ENCODE data around the gene TXNL4A. TPM values are rescaled to one million over a fixed set of nuclear protein-coding genes. Genes with fewer than 3 reads are reported as not detected.

TXNL4A gene
- total and polyA plus RNA-seq, 4 donors, result 18.0 to 86.2 (median 32.8) TPM

DNA sequence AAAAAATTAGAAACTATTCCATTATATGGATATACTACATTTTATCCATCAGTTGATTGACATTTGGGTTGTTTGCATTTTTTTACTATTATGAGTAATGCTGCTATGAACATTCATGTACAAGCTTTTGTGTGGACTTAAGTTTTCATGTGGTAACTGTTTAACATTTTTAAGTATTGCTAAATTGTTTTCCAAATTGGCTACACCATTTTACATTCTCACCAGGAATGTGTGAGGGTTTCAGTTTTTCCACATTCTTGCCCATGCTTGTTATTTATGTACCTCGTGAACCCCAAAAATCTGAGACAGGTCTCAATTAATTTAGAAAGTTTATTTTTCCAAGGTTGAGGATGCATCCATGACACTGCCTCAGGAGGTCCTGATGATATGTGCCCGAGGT is 3.1 kb upstream of the TXNL4A start:
- Histone ChIP-seq H3K9me3 (ENCODE audit: control insufficient read depth in 4 of 4, low read length in 3 of 4) (no peaks in the 10 kb centered on the region), H3K36me3 (ENCODE audit: control insufficient read depth in 4 of 4, insufficient read depth in 3 of 4, low read depth in 1 of 4, low read length in 3 of 4) (no peaks in the 10 kb centered on the region), H3K4me3 (ENCODE audit: low read depth in 1 of 3, low read length in 3 of 3) (no peak overlapping the region), H3K27ac (ENCODE audit: low read depth in 1 of 2, low read length in 2 of 2) (no peak overlapping the region), H3K9ac (ENCODE audit: low read depth in 1 of 2, low read length in 2 of 2) (no peak overlapping the region), H3K27me3 (ENCODE audit: control insufficient read depth in 4 of 4, insufficient read depth in 4 of 4, low read length in 3 of 4) (no peaks in the 10 kb centered on the region), H3K4me1 (ENCODE audit: control insufficient read depth in 4 of 4, insufficient read depth in 4 of 4, low read length in 3 of 4) (peaks cover 4 to 20% (median 12%) of the 10 kb centered on the region in 4 donors)
- DNase-seq (ENCODE audit: low spot score), result no peak
- no peak for TF ChIP-seq FOXA2 (IDR thresholded peaks at IDR 0.05)
- TF ChIP-seq, protein P1, sequence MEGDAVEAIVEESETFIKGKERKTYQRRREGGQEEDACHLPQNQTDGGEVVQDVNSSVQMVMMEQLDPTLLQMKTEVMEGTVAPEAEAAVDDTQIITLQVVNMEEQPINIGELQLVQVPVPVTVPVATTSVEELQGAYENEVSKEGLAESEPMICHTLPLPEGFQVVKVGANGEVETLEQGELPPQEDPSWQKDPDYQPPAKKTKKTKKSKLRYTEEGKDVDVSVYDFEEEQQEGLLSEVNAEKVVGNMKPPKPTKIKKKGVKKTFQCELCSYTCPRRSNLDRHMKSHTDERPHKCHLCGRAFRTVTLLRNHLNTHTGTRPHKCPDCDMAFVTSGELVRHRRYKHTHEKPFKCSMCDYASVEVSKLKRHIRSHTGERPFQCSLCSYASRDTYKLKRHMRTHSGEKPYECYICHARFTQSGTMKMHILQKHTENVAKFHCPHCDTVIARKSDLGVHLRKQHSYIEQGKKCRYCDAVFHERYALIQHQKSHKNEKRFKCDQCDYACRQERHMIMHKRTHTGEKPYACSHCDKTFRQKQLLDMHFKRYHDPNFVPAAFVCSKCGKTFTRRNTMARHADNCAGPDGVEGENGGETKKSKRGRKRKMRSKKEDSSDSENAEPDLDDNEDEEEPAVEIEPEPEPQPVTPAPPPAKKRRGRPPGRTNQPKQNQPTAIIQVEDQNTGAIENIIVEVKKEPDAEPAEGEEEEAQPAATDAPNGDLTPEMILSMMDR (IDR thresholded peaks at IDR 0.05; ENCODE audit: low read depth, low read length, missing input control), result no peak
- TF ChIP-seq, protein P2, sequence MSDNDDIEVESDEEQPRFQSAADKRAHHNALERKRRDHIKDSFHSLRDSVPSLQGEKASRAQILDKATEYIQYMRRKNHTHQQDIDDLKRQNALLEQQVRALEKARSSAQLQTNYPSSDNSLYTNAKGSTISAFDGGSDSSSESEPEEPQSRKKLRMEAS (IDR thresholded peaks at IDR 0.05), result no peak
- TF ChIP-seq HNF4G (IDR thresholded peaks at IDR 0.05), result no peak
- no peak for TF ChIP-seq NR2F2 (IDR thresholded peaks at IDR 0.05)
- no peak for TF ChIP-seq JUND (IDR thresholded peaks at IDR 0.05)
- TF ChIP-seq TAF1 (conservative IDR thresholded peaks at IDR 0.05), result no peak
- no peak for TF ChIP-seq EGR1 (IDR thresholded peaks at IDR 0.05; ENCODE audit: low read depth in 2 of 2)
- TF ChIP-seq, protein P3, sequence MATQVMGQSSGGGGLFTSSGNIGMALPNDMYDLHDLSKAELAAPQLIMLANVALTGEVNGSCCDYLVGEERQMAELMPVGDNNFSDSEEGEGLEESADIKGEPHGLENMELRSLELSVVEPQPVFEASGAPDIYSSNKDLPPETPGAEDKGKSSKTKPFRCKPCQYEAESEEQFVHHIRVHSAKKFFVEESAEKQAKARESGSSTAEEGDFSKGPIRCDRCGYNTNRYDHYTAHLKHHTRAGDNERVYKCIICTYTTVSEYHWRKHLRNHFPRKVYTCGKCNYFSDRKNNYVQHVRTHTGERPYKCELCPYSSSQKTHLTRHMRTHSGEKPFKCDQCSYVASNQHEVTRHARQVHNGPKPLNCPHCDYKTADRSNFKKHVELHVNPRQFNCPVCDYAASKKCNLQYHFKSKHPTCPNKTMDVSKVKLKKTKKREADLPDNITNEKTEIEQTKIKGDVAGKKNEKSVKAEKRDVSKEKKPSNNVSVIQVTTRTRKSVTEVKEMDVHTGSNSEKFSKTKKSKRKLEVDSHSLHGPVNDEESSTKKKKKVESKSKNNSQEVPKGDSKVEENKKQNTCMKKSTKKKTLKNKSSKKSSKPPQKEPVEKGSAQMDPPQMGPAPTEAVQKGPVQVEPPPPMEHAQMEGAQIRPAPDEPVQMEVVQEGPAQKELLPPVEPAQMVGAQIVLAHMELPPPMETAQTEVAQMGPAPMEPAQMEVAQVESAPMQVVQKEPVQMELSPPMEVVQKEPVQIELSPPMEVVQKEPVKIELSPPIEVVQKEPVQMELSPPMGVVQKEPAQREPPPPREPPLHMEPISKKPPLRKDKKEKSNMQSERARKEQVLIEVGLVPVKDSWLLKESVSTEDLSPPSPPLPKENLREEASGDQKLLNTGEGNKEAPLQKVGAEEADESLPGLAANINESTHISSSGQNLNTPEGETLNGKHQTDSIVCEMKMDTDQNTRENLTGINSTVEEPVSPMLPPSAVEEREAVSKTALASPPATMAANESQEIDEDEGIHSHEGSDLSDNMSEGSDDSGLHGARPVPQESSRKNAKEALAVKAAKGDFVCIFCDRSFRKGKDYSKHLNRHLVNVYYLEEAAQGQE (IDR thresholded peaks at IDR 0.05), result no peak
- no peak for TF ChIP-seq HNF4A (conservative IDR thresholded peaks at IDR 0.05)
- TF ChIP-seq, protein P4, sequence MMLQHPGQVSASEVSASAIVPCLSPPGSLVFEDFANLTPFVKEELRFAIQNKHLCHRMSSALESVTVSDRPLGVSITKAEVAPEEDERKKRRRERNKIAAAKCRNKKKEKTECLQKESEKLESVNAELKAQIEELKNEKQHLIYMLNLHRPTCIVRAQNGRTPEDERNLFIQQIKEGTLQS (IDR thresholded peaks at IDR 0.05), result no peak
- no peak for TF ChIP-seq YY1 (IDR thresholded peaks at IDR 0.05)
- no peak for TF ChIP-seq GABPA (IDR thresholded peaks at IDR 0.05 in 1 of 2, conservative IDR thresholded peaks at IDR 0.05 in 1 of 2)
- no peak for TF ChIP-seq SP1 (IDR thresholded peaks at IDR 0.05)
- TF ChIP-seq RAD21 (IDR thresholded peaks at IDR 0.05), result no peak
- TF ChIP-seq RXRA (IDR thresholded peaks at IDR 0.05), result no peak
- TF ChIP-seq, protein P5, sequence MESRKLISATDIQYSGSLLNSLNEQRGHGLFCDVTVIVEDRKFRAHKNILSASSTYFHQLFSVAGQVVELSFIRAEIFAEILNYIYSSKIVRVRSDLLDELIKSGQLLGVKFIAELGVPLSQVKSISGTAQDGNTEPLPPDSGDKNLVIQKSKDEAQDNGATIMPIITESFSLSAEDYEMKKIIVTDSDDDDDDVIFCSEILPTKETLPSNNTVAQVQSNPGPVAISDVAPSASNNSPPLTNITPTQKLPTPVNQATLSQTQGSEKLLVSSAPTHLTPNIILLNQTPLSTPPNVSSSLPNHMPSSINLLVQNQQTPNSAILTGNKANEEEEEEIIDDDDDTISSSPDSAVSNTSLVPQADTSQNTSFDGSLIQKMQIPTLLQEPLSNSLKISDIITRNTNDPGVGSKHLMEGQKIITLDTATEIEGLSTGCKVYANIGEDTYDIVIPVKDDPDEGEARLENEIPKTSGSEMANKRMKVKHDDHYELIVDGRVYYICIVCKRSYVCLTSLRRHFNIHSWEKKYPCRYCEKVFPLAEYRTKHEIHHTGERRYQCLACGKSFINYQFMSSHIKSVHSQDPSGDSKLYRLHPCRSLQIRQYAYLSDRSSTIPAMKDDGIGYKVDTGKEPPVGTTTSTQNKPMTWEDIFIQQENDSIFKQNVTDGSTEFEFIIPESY (IDR thresholded peaks at IDR 0.05), result no peak
- no peak for TF ChIP-seq FOXA1 (IDR thresholded peaks at IDR 0.05)
- WGBS, result 86% methylated on average over 2 of the region's 2 CpGs

All from liver (tissue), 9 donors.